IPS DF 4.7 (cell line): ENCODE data around the gene AP2A2.

Experiments used
- DNase-seq: peaks from one replicate; pipeline ENCODE4 v3.0.0-alpha.2; 2013; ENCODE audit warnings: low spot score; ENCODE audit errors: extremely low read depth

Gene AP2A2

DNA sequence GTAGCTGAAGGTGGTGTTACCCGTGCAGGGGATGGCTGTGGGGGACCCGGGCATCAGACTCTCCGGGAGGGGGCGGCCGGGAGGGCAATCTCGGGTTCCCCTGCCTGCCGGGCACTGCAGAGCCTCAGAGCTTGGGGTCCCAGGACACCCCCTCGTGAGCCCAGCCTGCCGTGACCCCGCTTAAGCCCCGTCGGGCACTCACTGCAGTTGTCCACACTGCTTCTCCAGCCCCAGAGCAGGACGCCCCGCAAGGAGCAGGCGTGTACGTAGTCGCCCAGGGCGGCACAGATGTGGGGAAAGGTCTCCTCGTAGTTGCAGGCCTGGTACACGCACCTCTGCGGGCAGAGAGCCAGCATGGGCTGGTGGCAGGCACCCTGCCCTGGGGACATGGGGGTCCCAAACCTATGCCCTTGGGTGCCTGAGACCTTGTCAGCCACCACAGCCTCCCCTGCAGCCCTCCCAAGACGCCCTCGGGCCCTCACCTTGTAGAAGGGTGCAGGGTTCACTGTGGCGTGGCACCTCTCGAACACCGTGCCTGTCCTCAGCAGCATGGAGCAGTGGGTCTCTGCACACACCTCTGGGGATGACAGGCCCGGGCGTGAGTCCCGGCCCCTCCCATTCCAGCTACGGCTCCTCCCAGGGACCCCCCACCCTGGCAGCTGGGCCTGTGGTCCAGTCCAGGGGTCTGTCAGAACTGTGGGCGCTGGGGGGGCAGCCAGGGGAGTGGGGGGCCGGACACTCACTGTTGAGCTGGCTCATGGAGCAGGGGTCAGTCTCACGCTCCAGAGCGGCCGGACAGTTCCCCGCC is 102.0 kb downstream of the AP2A2 start:
- no peak for DNase-seq

DNA sequence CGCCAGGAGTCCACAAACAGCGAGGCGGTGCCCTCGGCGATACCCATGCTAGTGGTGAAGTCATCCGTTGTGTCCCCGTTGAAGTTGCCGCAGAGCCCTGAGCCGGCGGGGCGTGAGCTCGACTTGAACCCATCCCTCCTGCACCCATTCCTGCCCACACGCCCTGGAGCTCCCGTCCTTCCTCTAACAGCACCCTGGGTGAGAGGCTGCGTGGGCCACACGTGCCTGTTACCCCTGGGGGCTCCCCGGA is 102.5 kb downstream of the AP2A2 start:
- no peak for DNase-seq

DNA sequence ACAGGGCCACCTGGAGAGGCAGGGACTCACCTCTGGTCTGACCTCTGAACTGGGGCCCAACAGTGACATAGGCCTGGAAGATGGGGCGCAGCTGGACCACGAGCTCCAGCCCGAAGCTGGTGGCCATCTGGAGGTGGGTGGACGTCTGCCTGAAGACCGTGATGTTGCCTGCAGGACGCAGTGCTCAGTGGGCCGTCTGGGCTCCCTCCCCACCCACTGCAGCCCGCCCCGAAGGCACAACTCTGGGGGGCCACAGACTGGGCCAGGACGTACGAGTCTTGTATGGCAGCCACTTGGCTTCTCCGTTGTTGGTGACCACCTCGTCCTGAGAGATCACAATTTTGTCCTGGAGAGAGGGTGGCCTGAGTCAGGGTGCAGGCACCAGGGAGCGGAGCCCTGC is 102.9 kb downstream of the AP2A2 start:
- DNase-seq, result no peak

DNA sequence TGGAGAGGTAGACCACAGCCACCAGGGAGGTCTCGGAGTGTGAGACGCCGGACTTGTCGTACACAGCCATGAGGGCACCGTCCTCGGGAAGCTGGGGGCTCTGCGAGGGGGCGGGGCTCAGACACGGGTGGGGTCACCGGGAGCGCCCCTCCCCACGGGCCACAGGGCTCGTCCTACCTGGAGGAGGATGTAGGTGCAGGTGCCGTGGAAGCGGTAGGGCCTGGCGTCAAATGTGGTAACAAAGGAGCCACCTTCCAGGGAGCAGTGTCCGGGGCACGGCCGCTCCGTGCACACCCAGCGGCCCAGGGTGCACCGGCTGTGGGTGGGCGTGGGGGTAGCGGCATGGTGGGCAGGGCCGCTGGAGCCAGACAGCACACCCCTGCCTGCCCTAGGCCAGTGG is 103.4 kb downstream of the AP2A2 start:
- no peak for DNase-seq

DNA sequence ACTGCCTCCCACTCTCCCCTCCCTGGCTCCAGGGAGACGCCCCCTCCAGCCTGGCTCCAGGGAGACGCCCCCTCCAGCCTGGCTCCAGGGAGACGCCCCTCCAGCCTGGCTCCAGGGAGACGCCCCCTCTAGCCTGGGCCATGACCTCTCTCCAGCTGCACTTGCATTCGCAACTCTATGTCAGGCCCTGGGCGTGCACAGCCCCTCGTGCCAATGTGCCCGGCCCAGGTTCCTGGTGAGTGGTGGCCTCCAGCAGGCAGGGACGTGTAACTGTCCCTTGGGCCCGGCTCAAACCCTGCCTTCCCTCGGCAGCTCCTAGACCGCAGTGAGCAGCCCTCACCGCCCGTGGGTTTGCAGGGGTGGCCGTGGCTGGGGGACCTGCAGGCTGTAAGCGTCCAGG is 104.0 kb downstream of the AP2A2 start:
- no peak for DNase-seq

DNA sequence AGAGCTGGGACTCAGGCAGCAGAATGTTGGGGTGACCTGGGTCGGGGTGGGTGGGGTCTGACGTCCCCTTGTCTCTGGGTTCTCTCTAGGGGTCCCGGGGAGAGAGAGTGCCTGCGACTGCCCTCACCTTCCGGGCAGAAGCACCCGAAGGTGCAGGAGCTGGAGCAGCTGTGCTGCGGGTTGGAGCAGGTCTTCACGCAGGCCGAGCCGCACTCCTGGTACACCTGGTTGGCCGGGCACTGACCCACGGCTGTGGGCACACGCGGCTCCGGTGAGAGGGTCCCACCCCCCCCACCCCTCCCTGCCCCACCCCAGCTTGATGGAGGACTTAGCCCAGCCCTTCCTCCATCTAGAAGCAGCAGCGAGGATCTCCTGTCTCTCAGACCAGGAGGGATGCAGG is 104.4 kb downstream of the AP2A2 start:
- no peak for DNase-seq

DNA sequence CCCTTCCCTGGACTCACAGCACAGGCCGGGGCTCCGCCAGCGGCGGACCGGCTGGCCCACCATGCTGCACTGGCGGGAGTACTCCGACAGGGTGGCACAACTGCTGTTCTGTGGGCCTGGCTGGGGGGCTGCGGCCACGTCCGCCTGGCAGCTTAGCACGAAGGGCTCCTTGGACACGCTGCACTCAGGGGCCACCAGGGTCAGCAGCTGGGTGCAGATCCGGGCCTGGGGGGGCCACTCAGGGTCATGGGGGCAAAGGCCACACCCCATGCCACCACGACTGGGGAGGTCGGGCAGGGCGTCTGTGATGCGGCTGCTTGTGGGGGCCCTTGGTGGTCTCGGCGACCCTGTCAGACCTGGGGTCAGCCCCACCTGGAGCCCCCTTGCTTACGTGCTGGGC is 104.9 kb downstream of the AP2A2 start:
- DNase-seq, result no peak

DNA sequence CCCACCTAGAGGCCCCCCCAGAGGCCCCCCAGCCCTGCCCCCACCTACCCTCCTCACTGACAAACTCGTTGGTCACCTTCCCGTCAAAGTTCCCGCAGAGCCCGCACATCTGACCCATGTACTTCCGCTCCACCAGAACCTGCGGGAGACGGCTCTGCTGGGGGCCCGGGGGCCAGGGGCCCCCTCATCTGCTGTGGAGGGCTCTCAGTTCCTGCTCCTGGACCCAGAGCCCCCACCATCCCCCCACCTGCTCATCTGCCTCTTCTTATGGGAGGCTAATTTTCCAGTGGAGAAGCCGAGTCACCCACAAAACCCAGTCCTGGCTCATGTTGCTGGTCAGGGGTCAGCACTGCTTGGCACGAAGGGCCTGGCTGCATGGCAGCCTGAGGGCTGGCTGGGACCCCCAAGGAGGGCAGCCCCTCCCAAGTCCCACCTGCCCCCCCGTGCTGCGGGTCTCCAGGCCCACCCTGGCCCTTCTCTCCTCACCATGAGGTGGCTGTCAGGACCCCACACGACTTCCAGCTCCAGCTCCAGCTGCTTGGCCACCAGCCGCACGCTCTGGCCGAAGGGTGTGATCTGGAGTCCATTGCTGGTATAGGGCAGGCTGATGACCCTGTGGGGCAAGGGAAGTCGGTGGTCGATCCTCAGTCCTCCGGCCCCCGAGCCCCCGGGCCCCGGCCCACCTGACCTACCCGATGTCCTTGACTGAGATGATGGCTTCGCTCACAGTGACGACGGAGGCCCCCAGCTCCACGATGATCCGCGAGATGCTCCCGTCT is 105.6 kb downstream of the AP2A2 start:
- DNase-seq, result no peak

DNA sequence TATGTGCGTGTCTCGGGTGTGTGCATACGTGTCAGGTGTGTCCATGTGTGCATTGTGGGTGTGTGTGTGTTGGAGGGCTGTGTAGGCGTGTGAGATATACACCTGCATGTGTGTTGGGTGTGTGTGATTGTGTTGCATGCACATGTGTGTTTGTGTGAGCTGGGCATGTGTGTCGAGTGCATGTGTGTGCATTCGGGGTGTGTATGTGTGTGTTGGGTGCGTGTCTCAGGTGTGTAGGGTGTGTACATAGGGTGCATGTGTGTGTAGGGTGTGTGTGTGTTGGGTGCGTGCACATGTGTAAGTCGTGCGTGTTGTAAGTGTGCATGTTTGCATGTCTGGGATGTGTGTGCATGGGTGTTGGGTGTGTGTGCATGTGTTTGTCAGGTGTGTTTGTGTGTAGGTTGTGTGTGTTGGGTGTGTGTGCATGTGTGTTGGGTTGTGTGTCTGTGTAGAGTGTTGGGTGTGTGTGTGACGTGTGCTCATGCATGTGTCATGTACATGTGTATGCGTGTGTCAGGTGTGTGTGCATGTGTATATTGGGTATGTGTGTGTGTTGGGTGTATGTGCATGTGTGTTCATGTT is 106.7 kb downstream of the AP2A2 start:
- DNase-seq, result no peak

DNA sequence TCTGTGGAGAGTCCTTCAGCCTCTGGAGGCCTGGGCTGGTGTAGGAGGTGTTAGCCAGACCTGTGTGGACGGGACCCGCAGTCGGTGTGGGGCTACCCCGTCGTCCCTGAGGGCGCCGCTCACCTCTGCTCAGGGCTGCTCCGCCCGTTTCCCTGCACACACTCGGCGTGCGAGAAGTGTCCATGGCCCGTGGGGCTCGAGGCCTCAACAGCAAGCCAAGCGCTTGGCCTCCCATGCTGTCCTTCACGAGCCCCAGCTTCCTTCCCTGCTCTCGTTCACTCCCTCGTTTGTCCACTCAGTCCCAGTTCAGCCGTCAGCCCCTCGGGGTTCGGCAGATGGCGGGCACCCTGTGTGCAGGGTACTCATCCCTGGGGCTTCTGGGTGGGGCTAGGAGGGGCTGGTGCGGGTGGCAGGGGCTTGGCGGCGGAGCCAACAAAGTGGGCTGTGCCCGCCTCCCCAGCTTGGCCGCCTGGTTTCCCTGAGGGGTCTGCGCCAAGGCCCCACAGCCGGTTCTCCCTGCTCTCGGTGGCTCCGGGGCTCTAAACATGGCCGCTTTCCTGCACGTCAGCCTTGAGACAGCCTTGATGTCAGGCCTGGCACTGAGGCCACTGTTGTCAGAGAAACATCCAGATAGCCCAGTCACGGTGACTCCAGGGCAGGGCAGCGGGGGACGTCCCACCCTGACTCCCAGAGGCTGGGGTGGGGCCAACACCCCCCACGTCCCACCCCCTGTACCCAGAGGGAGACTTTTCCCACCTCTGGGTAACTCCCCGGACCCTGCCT is 107.5 kb downstream of the AP2A2 start:
- no peak for DNase-seq

DNA sequence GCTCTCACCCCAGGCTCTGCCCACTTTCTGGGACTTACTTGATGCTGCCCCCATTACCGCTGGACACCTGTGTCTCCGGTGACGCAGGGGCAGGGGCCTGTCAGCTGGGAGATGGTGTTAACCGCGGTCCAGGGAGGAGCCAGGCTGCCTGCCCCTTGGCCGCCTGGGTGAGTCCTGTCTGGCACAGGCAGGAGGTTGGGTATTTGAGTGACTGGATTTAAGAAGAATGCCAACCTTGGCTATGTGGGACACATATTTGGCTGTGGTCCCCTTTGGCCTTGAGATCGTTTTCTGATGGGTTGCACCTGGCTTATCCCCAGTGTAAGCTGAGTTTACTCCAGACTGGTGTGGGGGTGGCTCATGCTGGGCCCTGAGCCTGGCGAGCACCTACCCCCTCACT is 108.3 kb downstream of the AP2A2 start:
- DNase-seq, result no peak

DNA sequence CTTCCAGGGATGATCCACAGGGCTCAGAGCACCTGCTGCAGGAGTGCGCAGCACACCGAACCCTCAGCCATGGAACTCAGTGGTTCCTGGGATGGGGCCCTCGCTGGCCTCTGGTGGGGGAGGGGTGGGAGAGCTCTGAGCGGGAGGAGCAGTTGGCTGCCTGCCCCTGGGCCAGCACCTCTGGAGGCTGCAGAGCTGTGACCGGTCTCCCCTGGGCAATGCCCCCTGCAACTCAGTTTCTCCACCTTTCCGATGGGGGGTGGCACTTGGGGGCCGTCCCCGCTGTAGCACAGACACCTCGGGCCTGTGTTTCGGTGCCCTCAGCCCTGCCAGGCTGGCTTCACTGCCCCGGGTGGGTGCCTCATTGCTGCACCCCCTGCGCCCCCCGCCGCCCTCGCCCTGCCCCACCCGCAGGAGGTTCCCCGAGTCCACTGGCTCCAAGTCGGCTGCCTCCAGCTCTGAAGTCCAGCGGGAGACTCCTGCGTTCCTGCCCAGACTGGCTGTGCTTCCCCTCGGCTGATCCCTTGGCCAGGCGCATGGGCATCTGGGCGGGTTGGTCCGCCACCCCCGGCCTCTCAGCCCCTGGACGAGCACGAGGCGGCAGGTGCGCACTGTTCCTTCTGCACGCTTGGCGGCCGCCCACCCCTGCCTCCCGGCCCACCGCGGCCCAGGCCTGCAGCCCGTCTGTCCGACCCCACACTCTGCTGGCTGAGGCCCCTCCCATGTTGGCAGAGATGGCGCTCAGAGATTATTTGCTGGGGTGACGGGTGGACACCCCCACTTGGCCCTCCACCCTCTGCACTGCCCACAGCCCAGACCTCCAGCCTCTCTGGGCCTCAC is 109.0 kb downstream of the AP2A2 start:
- DNase-seq, result no peak

DNA sequence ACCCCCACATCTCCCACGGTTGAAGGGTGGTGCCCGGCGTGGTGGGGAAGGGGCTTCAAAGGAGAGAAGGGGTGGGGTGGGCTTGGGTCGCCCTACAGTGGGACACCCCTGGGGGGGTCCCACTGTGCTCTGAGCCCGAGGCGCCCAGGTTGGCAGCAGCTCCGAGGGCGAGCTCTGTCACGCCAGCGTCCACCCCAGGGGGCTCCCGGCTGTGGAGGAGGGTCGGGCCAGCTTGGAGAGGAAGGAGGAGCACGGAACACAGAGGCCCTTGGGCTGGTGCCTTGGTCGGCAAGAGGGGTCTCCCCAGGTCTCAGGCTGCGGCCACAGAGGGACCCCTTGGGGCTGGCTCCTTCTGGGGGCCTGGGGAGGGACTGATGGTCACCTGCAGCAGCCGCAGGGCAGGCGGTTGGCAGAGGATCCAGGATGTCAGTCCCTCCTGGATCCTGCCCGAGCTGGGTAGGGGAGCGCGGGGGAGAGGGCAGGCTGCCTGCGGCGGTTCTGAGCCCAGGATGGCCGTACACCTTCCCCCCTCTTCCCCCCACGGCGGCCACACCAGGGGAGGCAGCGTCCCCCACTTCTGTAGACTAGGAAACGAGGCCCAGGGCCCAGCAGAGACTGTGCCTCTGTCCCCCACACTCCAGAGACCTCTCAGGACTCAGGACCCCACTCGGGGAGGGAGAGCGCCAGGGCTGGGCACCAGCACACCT is 110.1 kb downstream of the AP2A2 start:
- no peak for DNase-seq

DNA sequence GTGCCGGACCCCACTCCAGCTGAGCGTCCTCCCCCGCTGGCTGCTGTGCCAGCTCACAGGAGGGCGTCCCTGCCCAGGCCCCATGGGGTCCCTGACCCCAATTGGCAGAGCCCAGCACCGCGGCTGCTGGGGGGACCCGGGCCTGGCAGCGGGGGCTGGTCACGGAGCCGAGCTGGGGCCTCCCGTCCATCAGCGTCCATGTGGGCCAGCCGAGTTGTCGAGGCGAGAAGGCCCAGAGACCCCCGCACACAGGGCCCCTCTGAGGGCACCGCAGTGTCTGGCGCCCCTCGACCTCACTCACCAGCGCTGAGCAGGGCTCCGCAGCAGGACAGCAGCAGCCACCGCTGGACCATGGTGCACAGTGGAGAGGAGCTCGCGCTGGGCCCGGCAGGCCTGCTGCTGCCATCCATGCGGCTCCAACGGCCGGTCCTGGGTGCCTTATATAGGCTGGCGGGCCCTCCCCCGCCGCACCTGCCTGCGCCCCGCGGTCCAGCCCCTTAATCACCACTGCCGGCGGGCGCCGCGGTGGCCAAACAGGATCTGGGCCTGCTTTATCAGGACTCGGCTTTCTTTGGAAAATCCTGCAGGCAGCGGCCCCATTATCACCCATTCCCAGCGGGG is 110.7 kb downstream of the AP2A2 start, which contains the start of gene MUC6:
MUC6 (minus strand) TSS at position 416 of the 621 bp plus-strand sequence; CDS start at position 353, 63 bp downstream.
- DNase-seq, result no peak

DNA sequence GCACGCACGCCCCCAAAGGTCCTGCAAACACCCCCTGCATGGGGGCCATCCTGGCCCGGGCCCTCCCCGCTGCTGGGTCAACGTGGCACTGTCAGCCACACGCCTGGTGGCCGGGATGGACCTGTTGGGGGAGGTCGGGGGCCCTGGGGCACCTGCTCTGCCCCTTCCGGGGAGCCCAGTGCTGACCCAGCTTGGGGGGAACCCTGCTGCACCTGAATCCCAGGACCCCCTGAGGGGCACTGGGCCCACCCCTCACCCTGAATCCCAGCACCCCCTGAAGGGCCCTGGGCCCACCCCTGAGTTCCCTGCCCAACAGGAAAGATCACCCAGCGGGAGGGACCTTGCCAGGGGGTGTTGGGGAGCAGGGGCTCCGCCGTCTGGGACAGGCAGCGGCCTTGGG is 111.3 kb downstream of the AP2A2 start:
- DNase-seq, result no peak

DNA sequence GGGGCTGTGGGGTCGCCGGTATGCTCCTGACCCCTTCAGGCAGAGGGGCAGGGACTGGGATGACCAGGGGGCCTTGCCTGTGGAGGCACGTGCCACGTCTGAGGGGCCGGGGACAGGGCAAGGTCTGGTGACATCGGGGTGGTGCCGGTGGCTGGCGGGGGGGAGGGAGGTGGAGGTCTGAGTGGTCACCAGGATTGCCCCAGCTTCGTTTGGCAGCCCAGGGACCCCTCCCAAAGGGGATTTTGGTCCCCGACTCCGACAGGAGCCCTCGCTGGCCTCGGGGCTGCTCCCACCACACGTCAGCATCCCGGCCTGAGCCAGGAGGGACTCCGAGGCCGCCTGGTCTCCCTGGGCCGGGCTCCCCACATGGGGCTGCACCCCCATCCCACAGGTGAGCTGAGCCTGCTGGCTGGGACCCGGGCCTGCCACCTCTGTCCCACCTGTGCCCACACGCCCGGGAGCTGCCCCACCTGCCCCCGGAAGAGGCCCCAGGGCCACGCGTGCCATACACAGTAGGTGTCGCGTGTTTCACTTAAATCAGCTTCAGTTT is 111.9 kb downstream of the AP2A2 start:
- DNase-seq, result no peak

DNA sequence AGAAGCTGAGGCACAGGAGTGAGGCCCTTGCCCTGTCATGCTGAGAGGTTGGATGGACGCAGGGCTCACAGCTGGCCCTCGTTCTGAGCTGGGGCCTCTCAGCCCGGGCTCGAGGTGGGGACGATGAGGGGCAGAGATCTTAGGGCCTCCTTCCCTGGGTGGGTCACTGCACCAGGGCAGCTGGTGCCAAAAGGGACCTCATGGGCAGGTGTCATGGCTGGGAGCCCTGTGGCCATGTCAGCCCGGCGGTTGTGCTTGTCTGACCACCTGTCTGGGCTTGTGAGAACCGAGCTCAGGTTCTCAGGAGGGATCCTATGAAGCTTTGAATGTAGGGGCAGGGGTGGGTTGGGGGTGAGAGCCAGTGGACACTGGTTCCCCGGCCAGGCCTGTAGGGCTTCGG is 112.7 kb downstream of the AP2A2 start:
- no peak for DNase-seq

DNA sequence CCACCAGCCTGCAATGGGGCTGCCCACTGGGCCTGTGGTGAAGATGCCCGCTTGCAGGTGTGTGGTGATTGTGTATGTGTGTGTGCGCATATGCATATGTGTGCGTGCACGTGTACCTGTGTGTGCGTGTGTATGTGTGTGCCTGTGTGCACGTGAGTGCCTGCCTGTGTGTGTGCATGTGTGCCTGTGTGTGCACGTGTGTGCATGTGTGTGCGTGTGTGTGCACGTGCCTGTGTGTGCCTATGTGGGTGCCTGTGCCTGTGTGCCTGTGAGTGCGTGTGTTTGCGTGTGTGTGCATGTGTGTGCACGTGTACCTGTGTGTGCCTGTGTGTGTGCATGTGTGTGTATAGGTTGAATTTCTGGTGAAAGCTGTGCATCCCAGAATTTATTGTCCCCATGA is 113.3 kb downstream of the AP2A2 start:
- no peak for DNase-seq
